Sciatic nerve (tissue), 2 donors: Measurements from ENCODE around the gene AGAP1. TPM values are rescaled to one million over a fixed set of nuclear protein-coding genes. Genes with fewer than 3 reads are reported as not detected.

ENCODE experiments used
- ATAC-seq: fragments of 200-7000 bp; cut with Tn5 transposase; one replicate; pipeline ENCODE4 v1.9.1; 2020; ENCODE audit warnings: mild to moderate bottlenecking, moderate library complexity
- DNase-seq: peaks from one replicate; pipeline ENCODE4 v3.0.0-alpha.2; 2020; ENCODE audit warnings: low spot score
- intact Hi-C: fragments of 100-400 bp; cut with DNase I; formaldehyde crosslinking; loops from one replicate; pipeline ENCODE4 v1.14.2; 2022
- total RNA-seq: library from RNA; stranded (reverse); fragmentation: NEBNext Ultra II Directional; extraction: Animal tissue kit (Norgen Biotek cat#: 25700); gene quantifications from one replicate; pipeline ENCODE4 v1.2.1, GENCODE V29; 2021
- donor health status: DM: no; HTN: no; CAD: no.
- donor health status: DM: no; HTN: no; CAD: no.

AGAP1 gene
- total RNA-seq, 1 donor from 2014 or later: 62.9 TPM

DNA sequence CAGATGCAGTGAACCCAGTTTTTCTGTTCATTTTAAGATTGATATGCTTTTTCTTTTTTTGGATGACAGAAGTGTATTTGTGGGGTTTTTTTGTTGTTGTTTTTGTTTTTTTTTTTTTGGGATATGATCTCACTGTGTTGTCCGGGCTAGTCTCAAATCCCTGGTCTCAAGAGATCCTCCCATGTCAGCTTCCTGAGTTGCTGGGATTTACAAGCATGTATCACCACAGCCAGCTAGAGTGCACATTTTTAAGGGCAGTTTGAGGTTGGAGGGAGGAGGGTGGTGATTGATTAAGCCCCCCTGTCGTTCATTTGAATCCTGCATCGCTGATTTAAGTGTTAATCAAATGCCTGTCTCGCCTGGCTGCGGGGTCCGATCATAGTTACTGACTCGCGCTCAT, 485.2 kb downstream of the AGAP1 start:
- ATAC-seq: no peak
- intact Hi-C loops: no loop called here

DNA sequence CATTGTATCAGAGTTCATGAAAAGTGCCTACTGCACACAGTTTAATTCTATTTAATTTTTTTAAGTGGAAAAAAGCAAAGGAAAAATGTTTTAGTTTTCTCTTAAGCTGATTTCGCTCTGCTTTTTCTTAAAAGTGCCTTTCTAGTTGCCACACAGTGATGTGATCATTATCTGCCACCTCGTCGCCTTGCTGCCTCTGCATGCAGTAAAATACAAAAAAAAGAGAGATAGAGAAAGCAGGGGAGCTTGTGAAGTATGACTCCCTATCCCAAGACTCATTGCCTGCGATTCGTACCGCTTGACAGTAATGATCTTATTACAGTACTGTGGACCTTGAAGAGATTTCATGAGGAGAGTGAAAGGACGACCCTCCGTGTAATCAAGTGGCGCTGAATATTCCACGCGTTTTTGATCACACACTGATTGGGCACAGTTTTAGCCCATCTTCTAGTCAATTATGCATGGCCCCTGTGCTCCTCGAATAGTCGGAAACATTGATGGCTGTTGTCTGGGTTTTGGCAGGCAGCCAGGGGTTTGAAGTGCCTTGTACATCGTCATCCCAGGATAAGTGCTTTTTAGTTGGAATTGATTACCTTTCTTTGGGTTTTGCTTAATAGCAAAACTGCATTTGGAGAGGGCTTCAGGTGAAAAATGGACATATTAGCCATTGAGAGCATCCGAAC, 486.1 kb downstream of the AGAP1 start:
- DNase-seq (peak; percentile 56), ATAC-seq (no peak)
- intact Hi-C loops: no loop called here

More for the DNA sequence above, 485.2 kb downstream of the AGAP1 start:
- peak; percentile 14 for DNase-seq

DNA sequence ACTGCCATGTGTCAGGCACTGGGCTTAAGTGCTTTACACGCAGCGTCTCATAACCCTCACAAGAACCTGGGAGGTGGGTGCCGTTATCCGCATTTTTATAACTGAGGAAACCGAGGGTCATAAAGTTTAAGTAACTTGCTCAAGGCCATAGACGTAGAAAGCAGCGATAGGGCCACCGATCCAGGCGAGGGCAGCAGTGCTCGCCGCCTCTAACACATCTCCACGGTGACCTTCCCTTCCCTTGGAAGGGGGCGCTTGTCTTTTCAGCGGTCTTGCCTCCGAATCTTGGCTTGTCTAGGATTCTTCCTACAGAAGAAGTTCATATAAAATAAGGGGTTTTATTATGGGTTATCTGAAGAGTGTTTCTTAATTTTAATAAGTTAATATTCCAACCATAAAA, 487.8 kb downstream of the AGAP1 start:
- no peak for ATAC-seq
- intact Hi-C loops: no loop called here
- DNase-seq: peak; percentile 18

DNA sequence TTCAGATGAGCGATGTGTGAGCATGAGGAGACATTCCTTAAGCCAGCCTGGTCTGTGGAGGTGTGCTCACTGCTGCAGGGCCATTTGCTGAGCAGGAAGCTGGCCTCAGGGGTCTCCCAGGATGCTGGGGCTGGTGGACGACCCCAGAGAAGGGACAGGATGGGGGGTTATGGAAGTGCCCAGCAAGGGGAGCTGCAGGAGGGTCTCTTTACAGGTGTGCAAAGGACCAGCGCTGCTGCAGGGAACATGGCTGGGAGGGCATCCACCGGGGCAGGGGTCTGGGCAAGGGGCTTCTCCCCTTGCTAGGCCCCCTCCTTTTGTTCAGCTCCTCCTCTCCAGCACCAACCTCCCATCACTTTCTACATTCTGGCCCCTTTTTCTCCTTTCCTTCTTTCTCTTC, 489.2 kb downstream of the AGAP1 start:
- ATAC-seq (no peak), DNase-seq (peak; percentile 44)

DNA sequence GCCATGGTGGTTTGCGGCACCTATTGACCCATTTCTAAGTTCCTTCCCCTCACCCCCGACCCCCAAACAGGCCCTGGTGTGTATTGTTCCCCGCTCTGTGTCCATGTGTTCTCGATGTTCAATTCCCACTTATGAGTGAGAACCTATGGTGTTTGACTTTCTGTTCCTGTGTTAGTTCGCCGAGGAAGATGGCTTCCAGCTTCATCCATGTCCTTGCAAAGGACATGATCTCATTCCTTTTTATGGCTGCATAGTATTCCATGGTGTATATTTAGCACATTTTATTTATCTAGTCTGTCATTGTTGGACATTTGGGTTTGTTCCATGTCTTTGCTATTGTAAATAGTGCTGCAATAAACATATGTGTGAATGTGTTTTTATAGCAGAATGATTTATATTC, 490.7 kb downstream of the AGAP1 start:
- ATAC-seq (no peak), DNase-seq (peak; percentile 23)
- intact Hi-C loops: no loop called here

More for the DNA sequence above, 489.2 kb downstream of the AGAP1 start:
- intact Hi-C loops: no loop called here

DNA sequence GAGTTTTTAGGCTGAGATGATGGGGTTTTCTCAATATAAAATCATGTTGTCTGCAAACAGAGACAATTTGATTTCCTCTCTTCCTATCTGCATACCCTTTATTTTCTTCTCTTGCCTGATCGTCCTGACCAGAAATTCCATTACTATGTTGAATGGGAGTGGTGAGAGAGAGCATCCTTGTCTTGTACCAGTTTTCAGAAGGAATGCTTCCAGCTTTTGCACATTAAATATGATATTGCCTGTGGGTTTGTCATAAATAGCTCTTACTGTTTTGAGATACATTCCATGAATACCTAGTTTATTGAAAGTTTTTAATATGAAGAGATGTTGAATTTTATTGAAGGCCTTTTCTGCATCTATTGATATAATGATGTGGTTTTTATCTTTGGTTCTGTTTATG, 492.5 kb downstream of the AGAP1 start:
- no peak for ATAC-seq
- DNase-seq: no peak
- intact Hi-C loops: no loop called here

DNA sequence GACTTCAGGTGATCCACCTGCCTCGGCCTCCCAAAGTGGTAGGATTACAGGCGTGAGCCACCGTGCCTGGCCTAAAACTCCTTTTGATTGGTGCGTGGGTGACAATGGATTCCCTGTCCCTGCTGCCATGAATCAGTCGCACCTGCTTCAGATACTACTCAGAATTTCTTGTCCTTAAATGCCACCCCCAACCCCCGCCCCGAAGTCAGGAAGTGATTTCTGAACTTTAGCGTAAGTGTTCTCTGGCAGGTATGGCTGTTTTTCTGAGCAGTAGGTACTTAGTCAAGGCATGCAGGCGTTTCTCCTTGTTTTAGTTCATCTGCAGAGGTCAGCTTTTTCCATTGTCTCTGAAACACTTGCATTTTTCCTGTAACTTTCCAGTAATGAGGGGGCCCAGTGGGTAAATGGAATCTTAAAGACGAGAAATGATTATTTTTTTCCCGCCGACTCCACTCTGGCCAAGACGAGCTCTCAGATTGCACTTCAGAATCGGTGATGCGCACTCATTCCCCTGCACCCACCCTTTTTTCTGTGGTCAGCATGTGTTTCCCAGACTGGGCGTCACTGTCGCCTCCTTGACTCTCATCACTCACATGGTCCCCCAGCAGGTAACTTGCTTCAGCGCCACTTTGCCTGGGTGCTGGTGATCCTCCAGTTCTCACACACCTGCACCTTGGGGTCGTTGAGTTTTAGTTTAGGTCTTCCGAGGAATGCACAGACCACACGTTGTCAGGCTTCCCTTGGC, 494.6 kb downstream of the AGAP1 start:
- DNase-seq (no peak), ATAC-seq (no peak)
- intact Hi-C loops: no loop called here

DNA sequence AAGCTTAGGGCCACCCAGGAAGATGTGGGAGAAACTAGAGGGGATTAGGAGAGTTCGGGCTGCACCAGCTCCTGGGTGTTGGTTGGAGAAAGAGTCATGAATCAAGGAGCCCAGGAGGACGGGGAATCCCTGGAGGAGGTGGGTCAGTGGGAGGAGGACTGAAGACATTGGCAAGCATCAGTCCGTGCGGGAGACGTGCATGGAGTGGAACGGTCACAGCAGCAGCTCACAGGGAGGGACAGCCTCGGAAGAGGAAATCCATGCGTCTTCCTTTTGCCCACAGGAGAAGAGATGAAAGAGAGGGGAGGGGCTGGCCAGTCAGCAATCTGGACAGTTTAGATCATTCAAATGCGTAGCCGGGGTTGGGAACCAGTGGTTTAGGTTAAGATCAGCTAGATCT, 495.7 kb downstream of the AGAP1 start:
- DNase-seq: no peak
- intact Hi-C loops: no loop called here
- ATAC-seq: no peak

DNA sequence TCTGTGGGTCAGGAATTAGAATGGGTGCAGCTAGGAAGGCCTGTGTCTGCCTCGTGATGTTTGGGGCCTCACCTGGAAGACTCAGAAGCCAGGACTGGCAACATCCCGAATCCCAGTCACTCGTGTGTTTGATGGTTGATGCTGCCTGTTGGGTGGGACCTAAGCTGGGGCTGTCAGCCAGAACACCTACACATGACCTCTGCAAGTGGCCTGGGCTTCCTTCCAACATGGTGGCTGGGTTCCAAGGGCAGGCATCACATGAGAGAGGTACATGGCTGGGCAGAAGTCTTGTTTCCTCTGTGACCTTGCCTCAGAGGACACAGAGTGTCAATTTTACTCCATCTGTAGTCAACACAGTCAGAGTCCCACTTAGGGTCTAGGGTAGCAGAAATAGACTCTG, 496.5 kb downstream of the AGAP1 start:
- no peak for ATAC-seq
- DNase-seq: no peak
- intact Hi-C loops: no loop called here

DNA sequence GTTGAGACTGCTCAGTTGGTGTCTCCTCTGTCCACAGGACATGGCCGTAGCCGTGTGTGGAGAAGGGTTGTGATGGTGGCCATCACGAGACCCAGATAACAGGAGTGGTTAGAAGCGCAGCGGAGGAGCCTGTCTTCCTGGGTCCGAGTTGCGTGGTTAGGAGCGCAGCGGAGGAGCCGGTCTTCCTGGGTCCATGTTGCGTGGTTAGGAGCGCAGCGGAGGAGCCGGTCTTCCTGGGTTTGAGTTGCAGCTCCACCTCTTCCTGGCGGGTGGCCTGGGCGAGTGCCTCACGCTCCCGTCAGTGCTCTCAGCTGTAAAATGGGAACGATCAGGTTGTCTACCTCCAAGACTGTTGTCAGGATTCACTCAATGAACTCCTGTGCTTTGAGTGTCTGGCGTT, 498.2 kb downstream of the AGAP1 start:
- intact Hi-C loops: no loop called here
- DNase-seq (no peak), ATAC-seq (no peak)

DNA sequence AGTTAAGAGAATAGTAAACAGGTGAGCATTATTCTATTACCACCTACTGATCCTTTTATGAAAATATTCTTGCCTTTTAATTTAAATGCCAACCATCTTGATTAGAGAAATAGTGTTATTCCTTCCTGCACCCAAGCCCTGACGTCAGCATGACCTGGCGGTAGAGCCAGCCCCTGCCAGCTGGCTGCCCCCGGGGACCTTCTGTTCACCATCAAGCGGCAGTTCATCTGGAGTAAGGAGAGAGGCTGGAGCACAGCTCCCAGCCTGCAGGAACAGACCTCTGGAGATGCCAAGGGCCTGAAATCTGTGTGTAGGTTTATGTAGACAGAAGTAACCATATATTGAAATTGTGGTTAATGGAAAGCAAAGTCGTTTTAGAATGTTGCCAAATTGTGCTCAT, 502.6 kb downstream of the AGAP1 start:
- no peak for ATAC-seq
- intact Hi-C loops: no loop called here
- DNase-seq: no peak

DNA sequence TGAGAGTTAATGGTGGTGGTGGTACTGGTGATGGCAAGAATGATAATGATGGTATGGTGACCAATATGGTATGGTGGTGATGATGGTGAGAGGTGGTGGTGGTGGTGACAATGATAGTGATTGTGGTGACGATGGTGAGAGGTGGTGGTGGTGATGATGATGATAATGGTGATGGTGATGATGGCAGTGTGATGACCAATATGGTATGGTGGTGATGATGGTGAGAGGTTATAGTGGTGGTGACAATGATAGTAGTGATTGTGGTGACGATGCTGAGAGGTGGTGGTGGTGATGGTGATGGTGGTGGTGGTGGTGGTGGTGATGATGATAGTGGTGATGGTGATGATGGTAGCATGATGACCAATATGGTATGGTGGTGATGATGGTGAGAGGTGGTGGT, 505.2 kb downstream of the AGAP1 start:
- intact Hi-C loops: no loop called here
- ATAC-seq: no peak
- no peak for DNase-seq

DNA sequence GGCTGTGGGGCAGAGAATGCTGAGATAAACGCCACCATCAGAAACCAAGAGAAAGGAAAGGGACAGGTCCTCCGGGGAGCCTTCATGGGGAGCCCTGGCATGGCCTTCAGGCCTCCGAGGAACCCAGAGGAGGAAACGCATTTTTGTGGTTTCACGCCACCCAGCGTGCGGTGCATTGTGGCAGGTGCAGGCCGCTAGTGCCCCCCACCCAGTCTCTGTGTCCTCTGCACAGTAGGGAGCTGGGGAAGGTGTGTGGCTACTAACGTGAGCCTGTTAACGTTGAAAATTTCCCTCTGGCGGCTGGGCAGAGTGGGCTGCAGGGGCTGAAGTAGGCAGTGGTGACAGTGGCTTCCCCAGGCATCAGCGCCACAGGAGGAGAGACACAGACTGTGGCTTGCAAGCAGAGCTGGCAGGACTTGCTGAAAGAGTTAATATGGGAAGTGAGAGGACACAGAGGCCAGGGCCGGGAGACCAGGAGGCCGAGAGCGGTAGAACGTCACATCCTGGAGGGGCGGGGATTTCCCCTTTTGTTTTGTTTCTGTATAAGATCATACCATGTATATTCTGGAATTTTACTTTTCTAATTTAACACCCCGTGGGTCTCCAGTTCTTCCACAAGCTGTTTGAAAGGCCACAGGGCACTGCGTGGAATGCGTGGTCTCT, 507.5 kb downstream of the AGAP1 start:
- intact Hi-C loops: no loop called here
- no peak for DNase-seq
- no peak for ATAC-seq

DNA sequence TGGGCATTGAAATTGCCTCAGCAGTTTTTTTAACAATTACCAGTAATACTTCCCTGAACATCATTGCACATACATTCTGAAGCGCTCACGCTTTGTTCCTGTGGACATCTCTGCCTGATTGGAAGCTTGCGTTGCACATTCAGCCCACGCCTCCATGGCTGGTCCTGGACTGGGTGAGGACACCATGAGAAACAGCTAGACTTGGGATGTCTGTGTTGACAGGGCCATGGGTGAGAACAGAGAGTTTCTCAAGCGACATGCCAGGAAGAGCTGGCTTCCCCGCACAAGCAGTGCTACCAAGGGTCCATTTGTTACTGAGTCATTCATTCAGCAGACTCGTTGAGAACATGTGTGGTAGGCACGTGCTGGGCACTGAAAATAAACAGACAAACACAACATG, 508.0 kb downstream of the AGAP1 start:
- DNase-seq (no peak), ATAC-seq (no peak)
- intact Hi-C loops: no loop called here

DNA sequence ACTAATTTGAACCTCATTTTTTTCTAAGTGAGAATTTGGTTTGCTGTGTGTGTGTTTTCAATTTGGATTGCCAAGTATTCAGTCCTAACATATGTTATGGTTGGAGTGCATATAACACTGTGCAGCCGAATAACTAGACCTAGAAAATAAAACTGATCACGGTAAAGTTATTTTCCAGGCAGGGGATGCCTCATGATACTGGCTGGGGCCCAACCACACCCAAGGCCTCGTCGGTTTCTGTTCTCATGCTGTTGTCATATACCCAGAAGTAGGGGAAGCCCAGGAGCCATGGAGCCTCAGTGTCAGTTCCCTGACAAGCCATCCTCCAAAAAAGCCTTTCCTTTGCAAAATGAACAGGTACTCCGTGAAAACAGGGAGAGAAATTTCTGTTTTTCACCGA, 514.2 kb downstream of the AGAP1 start:
- DNase-seq (no peak), ATAC-seq (no peak)
- intact Hi-C loops: no loop called here

DNA sequence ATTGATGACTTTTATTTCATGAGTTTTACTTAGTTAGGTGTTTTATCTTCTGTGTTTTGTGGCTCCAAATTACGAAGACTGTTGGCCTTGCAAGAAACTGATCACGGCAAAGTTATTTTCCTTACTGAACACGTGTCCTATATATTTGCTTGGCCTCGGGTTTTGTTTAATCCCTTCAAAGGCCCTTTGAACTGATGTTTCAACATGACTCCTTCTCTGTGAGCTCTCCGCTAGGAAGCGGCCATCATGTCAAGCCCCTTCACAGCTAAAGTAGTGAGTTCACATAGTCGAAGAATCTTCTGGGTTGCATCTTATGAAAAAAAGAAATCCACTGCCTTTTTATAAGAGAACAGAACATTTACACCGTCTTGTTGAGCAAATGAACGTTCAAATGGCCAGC, 515.0 kb downstream of the AGAP1 start:
- no peak for DNase-seq
- ATAC-seq: no peak
- intact Hi-C loops: no loop called here

DNA sequence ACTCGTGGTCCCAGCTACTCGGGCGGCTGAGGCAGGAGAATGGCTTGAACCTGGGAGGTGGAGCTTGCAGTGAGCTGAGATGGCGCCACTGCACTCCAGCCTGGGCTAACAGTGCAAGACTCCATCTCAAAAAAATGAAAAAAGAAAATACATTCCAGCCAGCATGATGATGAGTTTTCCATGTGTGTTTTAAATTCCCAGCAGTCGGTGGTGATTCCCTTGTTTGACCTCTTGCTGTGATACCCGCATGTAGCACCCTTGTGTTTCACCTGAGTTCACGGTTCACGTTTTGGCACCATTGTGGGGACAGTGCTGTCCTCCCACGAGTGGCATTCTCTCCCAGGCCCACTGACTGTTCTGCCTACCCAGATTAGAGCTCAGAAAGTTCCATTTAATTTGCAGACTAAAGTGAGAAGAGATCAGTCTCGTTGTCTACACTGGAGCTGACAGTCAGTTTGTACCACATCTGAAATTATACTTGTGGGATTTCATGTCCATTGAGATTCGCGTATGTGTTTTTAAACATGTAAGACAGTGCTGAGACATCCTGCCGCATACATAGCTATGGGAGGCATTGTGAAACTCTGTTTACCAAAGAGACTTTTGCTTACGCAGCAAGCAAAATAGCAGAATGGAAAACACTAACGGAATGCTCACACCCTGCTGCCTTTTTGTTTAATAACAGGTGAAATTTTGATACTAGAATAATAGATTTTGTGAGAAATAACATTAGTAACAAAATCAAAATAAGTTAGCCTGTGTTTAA, 517.3 kb downstream of the AGAP1 start:
- DNase-seq (no peak), ATAC-seq (no peak)
- intact Hi-C loops: no loop called here

DNA sequence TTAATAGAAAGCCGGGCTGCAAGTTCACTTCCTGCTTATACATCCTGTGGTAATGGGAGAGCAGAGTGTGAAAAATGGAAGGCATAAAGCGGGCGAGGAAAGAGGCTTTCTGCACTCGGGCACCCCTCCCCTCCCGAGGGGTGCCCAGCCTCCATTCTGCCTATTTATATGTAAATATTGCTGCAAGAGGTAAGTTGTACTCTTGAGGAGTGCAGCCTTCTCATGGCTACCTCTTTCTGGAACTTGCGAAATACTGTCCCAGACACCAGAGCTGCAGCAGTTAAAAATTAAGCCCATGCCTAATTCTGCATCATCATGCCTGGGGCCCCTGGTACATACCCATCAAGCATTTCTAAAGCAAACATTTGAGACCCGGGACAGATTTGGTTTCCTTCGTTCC, 518.3 kb downstream of the AGAP1 start:
- intact Hi-C loops: no loop called here
- DNase-seq (no peak), ATAC-seq (no peak)

DNA sequence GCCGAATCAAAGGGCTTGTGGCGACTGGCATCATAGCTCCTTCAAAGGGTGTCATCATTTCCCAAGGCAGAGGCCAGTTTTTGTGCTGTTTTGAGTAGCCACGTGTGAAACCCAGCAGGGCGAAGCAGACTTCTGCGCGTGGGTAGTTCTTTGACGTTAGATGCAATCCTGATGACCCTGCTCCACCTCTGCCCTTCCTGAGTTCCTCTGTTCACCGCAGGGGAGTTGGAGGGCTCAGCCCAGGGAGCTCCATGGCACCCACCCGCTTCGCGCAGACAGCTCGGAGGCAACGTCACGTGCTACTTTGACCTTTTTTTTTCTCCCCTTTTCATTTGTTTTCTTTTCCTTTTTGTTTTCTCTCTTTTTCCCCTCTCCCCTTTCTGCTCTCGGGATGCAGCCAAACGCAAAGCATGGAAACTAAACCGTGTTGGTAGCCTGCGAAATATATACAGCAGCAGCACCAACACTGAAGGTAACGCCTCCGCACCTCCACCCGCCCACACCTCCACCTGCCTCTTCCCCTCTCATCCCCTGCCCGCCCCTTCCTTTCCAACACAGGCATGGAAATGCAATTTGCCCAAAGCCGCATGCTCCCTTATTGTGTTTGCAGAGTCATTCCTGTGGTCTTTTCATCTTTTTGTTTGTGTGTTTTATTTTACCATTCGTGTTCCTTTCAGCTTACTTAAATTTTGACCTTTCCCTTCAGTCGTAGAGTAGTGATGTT, 520.7 kb downstream of the AGAP1 start:
- DNase-seq (no peak), ATAC-seq (peak; percentile 84)
- intact Hi-C loops: no loop called here
